C4-2B (cell line): Measurements from ENCODE around the gene ABCA9.
A peak's percentile ranks its signal among the peaks of the same experiment; 100 is the strongest.

Source experiments
- H3K27ac ChIP-seq: fragments of 450-650 bp; 2 replicates; pipeline ENCODE4 v1.5.1; 2017
- ZFX ChIP-seq: fragments of 450-650 bp; IDR thresholded peaks from 2 replicates; pipeline ENCODE4 v1.6.1; 2017
- TF ChIP-seq, protein P1 (sequence below): fragments of 450-650 bp; conservative IDR thresholded peaks from 2 replicates; pipeline ENCODE4 v1.5.1; 2017; ENCODE audit warnings: mild to moderate bottlenecking

The ABCA9 gene

DNA sequence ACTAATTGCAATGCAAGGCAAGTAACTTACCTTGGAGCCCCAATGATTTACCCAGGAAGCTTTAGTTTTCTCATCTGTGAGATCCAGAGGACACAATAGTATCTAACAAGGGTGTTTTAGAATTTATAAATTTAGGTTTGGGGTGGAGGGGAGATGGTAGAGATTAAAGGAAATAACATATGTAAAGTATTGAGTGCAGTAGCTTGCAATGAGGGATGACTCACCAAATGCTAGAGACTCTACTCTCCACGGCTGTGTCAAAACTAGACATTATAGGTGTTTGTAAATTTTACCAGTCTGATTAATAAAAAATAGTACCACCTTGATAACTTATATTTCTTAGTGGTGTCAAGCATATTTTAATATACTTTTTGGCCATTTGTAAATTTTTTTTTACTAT is 3.7 kb upstream of the ABCA9 start:
- TF ChIP-seq ZFX: no peak
- TF ChIP-seq, protein P1, sequence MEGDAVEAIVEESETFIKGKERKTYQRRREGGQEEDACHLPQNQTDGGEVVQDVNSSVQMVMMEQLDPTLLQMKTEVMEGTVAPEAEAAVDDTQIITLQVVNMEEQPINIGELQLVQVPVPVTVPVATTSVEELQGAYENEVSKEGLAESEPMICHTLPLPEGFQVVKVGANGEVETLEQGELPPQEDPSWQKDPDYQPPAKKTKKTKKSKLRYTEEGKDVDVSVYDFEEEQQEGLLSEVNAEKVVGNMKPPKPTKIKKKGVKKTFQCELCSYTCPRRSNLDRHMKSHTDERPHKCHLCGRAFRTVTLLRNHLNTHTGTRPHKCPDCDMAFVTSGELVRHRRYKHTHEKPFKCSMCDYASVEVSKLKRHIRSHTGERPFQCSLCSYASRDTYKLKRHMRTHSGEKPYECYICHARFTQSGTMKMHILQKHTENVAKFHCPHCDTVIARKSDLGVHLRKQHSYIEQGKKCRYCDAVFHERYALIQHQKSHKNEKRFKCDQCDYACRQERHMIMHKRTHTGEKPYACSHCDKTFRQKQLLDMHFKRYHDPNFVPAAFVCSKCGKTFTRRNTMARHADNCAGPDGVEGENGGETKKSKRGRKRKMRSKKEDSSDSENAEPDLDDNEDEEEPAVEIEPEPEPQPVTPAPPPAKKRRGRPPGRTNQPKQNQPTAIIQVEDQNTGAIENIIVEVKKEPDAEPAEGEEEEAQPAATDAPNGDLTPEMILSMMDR: no peak
- H3K27ac ChIP-seq: no peak overlapping the region

DNA sequence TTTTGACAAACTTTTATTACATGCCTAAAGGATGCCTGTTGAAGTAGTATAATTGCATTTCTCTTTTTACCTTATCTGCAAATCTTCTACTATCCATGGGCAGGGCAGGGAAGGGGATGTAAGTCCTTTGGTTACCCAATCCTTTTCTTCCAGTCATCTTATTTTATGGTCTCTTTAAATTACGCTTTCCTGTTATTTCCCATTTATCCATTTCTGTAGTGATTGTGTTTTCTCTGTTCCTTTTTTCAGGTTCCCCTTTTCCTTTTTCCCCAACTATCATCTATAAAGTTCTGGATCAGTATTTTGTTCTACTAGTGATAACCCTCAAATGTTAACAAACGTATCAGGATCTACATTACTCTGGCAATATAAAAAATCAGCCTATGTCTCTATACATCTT is 3.3 kb upstream of the ABCA9 start:
- H3K27ac ChIP-seq: no peak overlapping the region

DNA sequence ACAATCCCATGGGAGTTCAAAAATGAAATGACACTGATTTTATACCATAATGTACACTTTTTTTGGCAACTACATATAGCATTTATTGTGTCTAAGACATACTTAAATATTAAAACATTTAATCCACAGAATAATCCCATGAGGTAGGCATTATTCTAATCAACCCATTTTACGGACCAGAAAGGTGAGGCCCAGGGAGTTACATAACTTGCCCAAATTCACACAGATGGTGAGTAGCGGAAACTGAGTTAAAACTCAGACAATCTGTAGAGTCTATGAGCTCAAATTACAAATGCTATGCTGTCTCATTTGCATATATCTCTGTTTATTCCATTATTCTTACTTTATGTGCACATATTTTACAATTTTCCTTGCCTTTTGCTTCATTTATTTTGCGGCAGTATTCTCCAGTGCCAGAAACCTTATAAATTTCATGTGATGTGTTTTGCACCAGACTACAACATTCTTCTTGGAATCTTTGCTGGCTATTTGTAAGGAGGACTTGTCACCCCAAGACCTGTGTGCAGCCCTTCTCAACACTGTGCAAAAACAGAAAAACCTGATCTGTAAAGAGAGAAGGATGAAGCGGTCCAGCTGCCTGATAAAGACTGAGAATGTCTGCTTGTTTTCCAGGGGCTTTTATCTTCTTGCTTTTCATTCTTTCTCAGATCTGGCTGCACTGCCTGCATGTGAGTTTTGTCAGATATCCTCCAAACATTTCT is 2.3 kb upstream of the ABCA9 start:
- H3K27ac ChIP-seq: no peak overlapping the region
- TF ChIP-seq ZFX: no peak
- TF ChIP-seq, protein P1: no peak

More for the DNA sequence above, 3.3 kb upstream of the ABCA9 start:
- TF ChIP-seq, protein P1: no peak
- no peak for TF ChIP-seq ZFX

DNA sequence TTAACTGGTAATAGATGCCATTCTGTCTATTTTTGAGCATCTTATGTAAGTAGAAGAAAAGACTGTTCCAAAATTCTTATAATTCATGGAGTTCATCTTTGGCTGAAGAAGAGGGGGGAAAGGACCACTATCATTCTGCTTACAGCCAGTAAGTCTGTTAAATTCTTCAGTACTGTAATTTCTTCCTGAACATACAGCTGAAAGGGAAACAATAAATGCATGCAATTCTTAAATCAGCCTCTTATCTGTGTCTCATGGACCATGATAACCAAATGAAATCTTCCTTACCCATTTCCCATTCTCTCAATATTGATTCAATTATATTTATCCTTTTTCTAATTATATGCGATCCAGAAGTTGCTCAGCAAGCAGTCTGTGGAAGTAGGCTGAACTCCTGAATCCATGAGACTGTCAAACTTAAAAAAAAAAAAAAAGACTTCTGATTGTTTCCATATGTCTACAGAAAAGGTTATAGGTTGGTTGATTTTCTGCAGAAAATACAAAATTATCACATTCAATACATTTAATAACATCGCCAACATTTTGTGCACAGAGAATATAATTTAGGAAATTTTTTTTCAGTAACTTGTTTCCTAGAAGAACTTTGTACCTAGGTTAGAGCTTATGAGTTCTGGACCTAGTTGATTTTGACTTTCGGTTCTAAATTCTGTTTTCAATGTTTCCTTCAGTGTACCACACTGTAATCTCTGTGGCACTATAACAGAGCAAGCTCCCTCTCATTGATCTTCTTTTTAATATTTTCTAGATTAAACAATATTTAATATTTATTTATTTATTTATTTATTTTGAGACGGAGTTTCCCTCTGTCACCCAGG is 1.2 kb upstream of the ABCA9 start:
- TF ChIP-seq ZFX: no peak
- TF ChIP-seq, protein P1: no peak
- no peak overlapping the region for H3K27ac ChIP-seq

DNA sequence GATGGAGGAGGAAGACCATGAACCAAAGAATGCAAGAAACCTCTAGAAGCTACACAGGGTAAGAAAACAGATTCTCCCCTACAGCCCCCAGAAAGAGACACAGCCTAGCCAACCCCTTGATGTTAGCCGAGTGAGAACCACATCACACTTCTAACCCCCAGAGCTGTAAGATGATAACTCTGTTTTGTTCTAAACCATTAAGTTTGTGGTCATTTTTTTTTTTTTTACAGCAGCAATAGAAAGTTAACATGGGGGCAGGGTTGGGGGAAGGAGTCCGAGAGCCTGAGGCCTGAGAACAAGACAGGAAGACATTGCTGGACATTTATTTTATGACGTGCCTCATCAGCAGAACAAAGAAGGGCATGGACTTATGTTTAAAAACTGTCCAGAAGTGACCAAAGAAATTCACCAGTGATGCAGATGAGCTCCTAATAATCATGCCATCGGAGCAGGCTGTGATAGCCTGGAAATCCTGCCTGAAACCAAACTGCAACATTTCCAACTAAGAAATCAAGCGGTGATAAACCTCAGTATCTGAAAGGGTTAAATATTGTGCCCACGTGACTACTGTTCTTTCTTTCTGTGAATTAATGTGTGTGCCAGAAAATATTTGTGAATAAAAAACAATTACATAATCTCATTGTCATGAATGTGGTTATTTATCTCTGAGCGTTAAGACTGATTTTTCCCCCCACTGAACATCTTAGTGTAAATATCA is 1.1 kb downstream of the ABCA9 start:
- no peak for TF ChIP-seq ZFX
- TF ChIP-seq, protein P1: no peak
- no peak overlapping the region for H3K27ac ChIP-seq

DNA sequence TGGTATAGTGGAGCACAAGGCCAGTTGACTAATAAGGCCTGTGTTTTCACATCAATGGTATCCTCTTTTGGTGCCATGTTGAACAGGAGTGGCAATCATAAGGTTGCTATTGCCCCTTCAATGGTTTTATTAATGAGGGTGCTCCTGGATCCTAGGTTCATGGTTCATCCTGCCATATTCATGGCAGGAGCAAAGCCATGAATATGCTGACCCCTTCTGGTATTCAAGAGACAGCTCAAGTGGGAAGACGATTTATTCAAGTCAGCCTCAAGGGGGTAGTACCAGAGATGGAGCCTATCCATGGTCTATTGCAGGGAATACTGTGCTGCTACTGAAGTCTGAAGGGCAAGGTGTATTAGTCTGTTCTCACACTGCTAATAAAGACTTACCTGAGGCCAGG is 2.6 kb downstream of the ABCA9 start:
- H3K27ac ChIP-seq: no peak overlapping the region
- TF ChIP-seq ZFX: no peak
- TF ChIP-seq, protein P1: 0 out of 2 replicates have a peak, but pooled peaks have one; percentile 4

DNA sequence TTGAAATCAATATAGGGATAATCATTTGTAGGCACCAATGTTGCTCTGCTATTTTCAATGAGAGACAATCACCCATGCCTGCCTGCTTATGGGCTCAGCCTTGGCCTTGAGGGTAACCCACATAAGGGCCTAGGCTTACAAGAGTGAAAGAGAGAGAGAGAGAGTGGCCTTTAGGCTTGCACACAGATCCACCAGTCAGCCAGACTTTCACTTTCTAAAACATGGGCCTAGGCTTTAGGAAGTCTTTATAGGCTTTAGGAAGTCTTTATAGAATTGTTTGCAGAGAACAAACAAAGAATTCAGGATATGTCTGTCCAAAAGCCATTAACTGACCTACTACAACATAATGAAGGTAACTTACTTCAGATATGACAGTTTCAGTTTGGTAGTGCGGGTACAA is 3.4 kb downstream of the ABCA9 start:
- no peak overlapping the region for H3K27ac ChIP-seq
- no peak for TF ChIP-seq ZFX
- TF ChIP-seq, protein P1: no peak
